ENCODE results near the gene HOXA13.

The HOXA13 gene

DNA sequence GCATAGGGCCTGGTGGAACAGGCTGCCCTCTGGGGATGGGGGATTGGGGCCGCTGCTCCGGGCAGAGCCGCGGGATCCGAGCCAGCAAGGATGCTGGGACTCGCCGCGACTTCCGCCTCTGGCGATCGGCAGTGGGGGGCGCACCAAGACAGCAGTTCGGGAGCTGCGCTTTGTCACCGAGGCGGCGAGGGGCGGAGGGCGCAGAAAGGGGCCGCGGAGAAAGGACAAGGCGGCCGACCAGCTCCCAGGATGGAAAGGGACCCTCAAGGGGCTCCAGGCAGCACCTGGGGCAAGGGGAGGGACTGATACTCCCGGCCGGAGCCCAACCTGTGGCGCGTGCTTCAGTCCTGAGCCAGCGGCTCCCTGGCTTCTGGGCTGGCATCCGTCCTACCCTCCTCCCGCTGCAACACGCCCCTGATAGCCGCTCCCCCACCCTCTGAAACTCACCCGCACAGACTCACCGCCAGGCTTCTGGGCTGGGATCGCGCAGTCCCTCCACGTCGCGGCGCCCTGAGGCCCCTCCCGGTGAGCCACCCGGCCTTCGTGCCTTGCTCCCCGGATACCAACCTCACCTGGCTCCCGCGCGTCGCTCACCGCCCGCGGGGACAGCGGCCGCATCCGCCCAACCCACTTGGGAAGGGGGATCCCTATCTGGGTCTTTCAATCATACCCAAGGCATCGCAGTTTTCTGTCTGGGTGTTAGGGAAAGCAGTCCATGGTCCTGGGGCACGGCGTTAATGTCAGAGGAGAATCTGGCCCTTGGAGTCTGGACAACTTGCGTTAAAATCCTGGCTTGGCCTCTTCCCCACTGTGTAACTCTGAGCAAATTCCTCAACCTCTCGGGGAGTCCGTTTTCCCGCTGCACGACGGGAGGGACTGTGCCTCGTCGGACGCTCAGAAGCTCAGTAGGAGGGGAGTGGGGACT is 35.8 kb upstream of the HOXA13 start:
- H3K27ac ChIP-seq (ENCODE audit: low read length), result no peak overlapping the region
- no peaks in the 10 kb centered on the region for H3K9me3 ChIP-seq (ENCODE audit: insufficient read depth, low read length)
- H3K4me2 ChIP-seq (ENCODE audit: low read length), result no peak overlapping the region
- no peak for TF ChIP-seq EZH2phosphoT487 (IDR thresholded peaks at IDR 0.05; ENCODE audit: low read depth)
- TF ChIP-seq, protein P1, sequence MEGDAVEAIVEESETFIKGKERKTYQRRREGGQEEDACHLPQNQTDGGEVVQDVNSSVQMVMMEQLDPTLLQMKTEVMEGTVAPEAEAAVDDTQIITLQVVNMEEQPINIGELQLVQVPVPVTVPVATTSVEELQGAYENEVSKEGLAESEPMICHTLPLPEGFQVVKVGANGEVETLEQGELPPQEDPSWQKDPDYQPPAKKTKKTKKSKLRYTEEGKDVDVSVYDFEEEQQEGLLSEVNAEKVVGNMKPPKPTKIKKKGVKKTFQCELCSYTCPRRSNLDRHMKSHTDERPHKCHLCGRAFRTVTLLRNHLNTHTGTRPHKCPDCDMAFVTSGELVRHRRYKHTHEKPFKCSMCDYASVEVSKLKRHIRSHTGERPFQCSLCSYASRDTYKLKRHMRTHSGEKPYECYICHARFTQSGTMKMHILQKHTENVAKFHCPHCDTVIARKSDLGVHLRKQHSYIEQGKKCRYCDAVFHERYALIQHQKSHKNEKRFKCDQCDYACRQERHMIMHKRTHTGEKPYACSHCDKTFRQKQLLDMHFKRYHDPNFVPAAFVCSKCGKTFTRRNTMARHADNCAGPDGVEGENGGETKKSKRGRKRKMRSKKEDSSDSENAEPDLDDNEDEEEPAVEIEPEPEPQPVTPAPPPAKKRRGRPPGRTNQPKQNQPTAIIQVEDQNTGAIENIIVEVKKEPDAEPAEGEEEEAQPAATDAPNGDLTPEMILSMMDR (IDR thresholded peaks at IDR 0.05; ENCODE audit: low read depth, low read length), result no peak
- H3K27me3 ChIP-seq (ENCODE audit: low read depth, low read length), result no peaks in the 10 kb centered on the region
- H3K9ac ChIP-seq (ENCODE audit: low read length), result no peak overlapping the region
- H2AFZ ChIP-seq (ENCODE audit: low read depth, low read length), result no peak overlapping the region
- no peaks in the 10 kb centered on the region for H3K36me3 ChIP-seq (replicated peaks; ENCODE audit: low read depth, low read length)
- no peaks in the 10 kb centered on the region for H3K79me2 ChIP-seq (ENCODE audit: low read length)
- no peaks in the 10 kb centered on the region for H4K20me1 ChIP-seq (ENCODE audit: insufficient read depth, low read length)
- no peak overlapping the region for H3K4me3 ChIP-seq (ENCODE audit: low read length)
- H3K4me1 ChIP-seq (ENCODE audit: low read length), result no peaks in the 10 kb centered on the region

DNA sequence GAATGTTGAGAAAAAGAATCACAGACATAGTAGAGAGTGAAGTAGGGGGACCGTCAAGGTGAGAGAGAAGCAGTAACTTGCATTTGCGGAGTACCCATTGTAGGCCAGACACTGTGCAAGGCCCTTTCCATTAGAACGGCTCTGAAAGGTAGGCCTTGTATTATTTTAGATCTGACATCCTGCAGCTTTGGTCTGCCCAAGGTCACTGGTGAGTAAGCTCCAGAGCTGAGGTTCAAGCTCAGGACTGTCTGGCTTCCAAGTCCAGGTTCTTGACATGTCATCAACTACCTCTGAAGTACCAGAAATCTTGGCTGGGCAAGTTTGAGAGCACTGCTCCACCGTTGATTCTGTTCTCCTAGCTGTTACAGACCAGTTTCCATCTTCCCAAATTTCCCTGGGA is 29.6 kb upstream of the HOXA13 start:
- no peaks in the 10 kb centered on the region for H3K27me3 ChIP-seq (ENCODE audit: low read depth, low read length)

DNA sequence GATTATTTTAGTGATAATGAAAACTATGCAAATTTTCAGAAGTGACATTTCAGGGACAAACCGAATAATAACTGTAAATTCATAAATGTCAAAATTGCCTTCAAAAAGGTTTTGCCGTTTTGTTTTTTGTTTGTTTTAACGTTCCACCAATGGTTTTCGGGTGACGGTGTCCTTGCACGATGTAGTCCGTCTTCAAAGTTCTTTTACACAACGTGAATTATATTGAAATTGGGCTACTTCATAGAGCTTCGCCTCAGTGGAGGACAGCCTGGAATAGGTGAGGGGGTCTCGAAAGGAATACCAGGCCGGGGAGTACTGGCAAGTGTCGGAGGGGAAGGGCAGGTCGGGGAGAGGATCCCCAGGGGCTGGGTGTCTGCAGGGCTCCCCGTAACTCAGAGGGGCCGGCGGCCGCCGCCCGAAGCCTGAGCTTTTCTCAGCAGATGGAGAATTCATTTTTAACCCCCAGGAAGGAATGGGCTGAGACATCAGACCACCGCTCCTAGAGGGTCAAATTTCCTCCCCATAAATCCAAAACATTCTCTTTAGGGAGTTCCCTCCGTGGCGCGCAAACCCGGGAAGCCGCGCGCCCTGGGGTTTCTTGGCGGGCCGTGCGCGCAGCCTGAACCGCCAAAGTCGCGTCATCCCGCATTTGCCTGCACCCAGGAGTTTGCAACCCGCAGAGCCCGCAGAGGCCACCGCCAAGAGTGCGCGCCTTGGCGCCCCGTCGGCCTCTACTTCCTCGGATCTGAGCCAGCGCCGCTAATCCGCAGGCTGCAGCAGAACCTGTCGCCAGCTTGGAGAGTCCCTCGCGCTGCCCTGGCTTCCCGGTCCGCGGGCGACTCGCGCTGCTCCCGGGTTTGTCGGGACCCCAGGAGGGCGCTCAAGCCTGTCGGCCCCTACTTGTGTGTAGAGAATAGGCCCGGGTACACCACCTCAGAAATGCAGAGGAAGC is 25.4 kb upstream of the HOXA13 start:
- peaks cover 13% of the 10 kb centered on the region for H3K4me1 ChIP-seq (ENCODE audit: low read length)
- TF ChIP-seq, protein P1 (IDR thresholded peaks at IDR 0.05; ENCODE audit: low read depth, low read length), result no peak
- TF ChIP-seq EZH2phosphoT487 (IDR thresholded peaks at IDR 0.05; ENCODE audit: low read depth), result no peak
- H3K9me3 ChIP-seq (ENCODE audit: insufficient read depth, low read length), result no peaks in the 10 kb centered on the region
- H4K20me1 ChIP-seq (ENCODE audit: insufficient read depth, low read length), result no peaks in the 10 kb centered on the region
- H3K36me3 ChIP-seq (replicated peaks; ENCODE audit: low read depth, low read length), result no peaks in the 10 kb centered on the region
- no peak overlapping the region for H3K9ac ChIP-seq (ENCODE audit: low read length)
- H3K4me3 ChIP-seq (ENCODE audit: low read length), result no peak overlapping the region
- no peak overlapping the region for H3K27ac ChIP-seq (ENCODE audit: low read length)
- H3K27me3 ChIP-seq (ENCODE audit: low read depth, low read length), result peaks cover 20% of the 10 kb centered on the region
- no peak overlapping the region for H2AFZ ChIP-seq (ENCODE audit: low read depth, low read length)
- no peaks in the 10 kb centered on the region for H3K79me2 ChIP-seq (ENCODE audit: low read length)
- H3K4me2 ChIP-seq (ENCODE audit: low read length), result no peak overlapping the region

More for the DNA sequence above, 29.6 kb upstream of the HOXA13 start:
- no peak overlapping the region for H3K9ac ChIP-seq (ENCODE audit: low read length)
- no peak overlapping the region for H3K4me2 ChIP-seq (ENCODE audit: low read length)
- no peak overlapping the region for H3K4me3 ChIP-seq (ENCODE audit: low read length)
- H3K4me1 ChIP-seq (ENCODE audit: low read length), result no peaks in the 10 kb centered on the region
- H3K27ac ChIP-seq (ENCODE audit: low read length), result no peak overlapping the region
- no peaks in the 10 kb centered on the region for H3K36me3 ChIP-seq (replicated peaks; ENCODE audit: low read depth, low read length)
- H2AFZ ChIP-seq (ENCODE audit: low read depth, low read length), result no peak overlapping the region
- H4K20me1 ChIP-seq (ENCODE audit: insufficient read depth, low read length), result no peaks in the 10 kb centered on the region
- no peaks in the 10 kb centered on the region for H3K9me3 ChIP-seq (ENCODE audit: insufficient read depth, low read length)
- TF ChIP-seq, protein P1 (IDR thresholded peaks at IDR 0.05; ENCODE audit: low read depth, low read length), result no peak
- TF ChIP-seq EZH2phosphoT487 (IDR thresholded peaks at IDR 0.05; ENCODE audit: low read depth), result no peak
- no peaks in the 10 kb centered on the region for H3K79me2 ChIP-seq (ENCODE audit: low read length)
